Keratinocyte (primary cell): ENCODE results near the gene CDK10. TPM values are rescaled to one million over a fixed set of nuclear protein-coding genes. Genes with fewer than 3 reads are reported as not detected.

Source experiments
- DNase-seq: peaks from one replicate; pipeline ENCODE4 v3.0.0-alpha.2; 2011; ENCODE audit warnings: low read depth, missing footprints, low spot score
- FAIRE-seq: peaks from 2 replicates; lab custom pipeline; 2011; peaks lifted over from hg19 to GRCh38; lab: Jason Lieb, UNC
- H2AFZ ChIP-seq: 2 replicates; pipeline ENCODE4 v1.6.0; 2012; ENCODE audit warnings: low read length, control low read depth, inconsistent platforms; ENCODE audit not compliant: control insufficient read depth
- H3K27ac ChIP-seq: 2 replicates; pipeline ENCODE4 v1.5.1; 2011; ENCODE audit warnings: low read length; ENCODE audit not compliant: control insufficient read depth, insufficient read depth
- H3K27me3 ChIP-seq: 3 replicates; pipeline ENCODE4 v1.6.0; 2011; ENCODE audit warnings: low read length; ENCODE audit not compliant: control insufficient read depth, insufficient read depth; ENCODE audit errors: extremely low read depth
- H3K36me3 ChIP-seq, 2 experiments: 2 replicates in 1 of 2; 3 replicates in 1 of 2; pipeline ENCODE4 v1.5.1; 2011; ENCODE audit warnings: low read length in 2 of 2, mild to moderate bottlenecking in 1 of 2; ENCODE audit not compliant: control insufficient read depth in 2 of 2, insufficient read depth in 2 of 2; ENCODE audit errors: extremely low read depth in 1 of 2
- H3K4me1 ChIP-seq: 3 replicates; pipeline ENCODE4 v1.5.1; 2011; ENCODE audit warnings: low read length; ENCODE audit not compliant: control insufficient read depth, insufficient read depth; ENCODE audit errors: extremely low read depth
- H3K4me2 ChIP-seq: 3 replicates; pipeline ENCODE4 v1.6.0; 2011; ENCODE audit warnings: low read depth, low read length; ENCODE audit not compliant: control insufficient read depth, insufficient read depth; ENCODE audit errors: extremely low read depth
- H3K4me3 ChIP-seq, 3 experiments: fragments of 200-600 bp in 1 of 3; sonication (generic) in 1 of 3; 2 replicates in 2 of 3; 3 replicates in 1 of 3; pipeline ENCODE4 v1.5.1; 2011 to 2016; ENCODE audit warnings: low read length in 3 of 3, mild to moderate bottlenecking in 3 of 3, control low read depth in 2 of 3, inconsistent platforms in 1 of 3, low read depth in 1 of 3, mixed read lengths in 1 of 3, mixed run types in 1 of 3, moderate library complexity in 1 of 3; ENCODE audit not compliant: control insufficient read depth in 2 of 3, insufficient read depth in 2 of 3; ENCODE audit errors: extremely low read depth in 1 of 3
- H3K79me2 ChIP-seq: 2 replicates; pipeline ENCODE4 v1.6.0; 2012; ENCODE audit warnings: low read length; ENCODE audit not compliant: control insufficient read depth, insufficient read depth
- H3K9ac ChIP-seq: 3 replicates; pipeline ENCODE4 v1.6.0; 2011; ENCODE audit warnings: low read length; ENCODE audit not compliant: control insufficient read depth, insufficient read depth; ENCODE audit errors: extremely low read depth
- H3K9me1 ChIP-seq: 3 replicates; pipeline ENCODE4 v1.6.0; 2011; ENCODE audit warnings: low read length; ENCODE audit not compliant: control insufficient read depth, insufficient read depth; ENCODE audit errors: extremely low read depth
- H3K9me3 ChIP-seq: 2 replicates; pipeline ENCODE4 v1.5.1; 2012; ENCODE audit warnings: low read depth, low read length; ENCODE audit not compliant: control insufficient read depth
- H4K20me1 ChIP-seq: 3 replicates; pipeline ENCODE4 v1.6.0; 2011; ENCODE audit warnings: low read length; ENCODE audit not compliant: control insufficient read depth, insufficient read depth; ENCODE audit errors: extremely low read depth
- EZH2 ChIP-seq: IDR thresholded peaks from one replicate; pipeline ENCODE4 v1.6.1; 2012; ENCODE audit warnings: inconsistent platforms, mild to moderate bottlenecking, low read length, moderate library complexity
- dilution Hi-C: fragments of 300-500 bp; cut with MboI; formaldehyde crosslinking; loops from one replicate; pipeline ENCODE4 v1.7.0; 2020; ENCODE audit warnings: low sequenced_read_pairs; ENCODE audit not compliant: extremely low pct_ligation_motif_present
- polyA plus RNA-seq, 5 experiments: library from polyadenylated mRNA; depleted of rRNA in 3 of 5; stranded (reverse) in 3 of 5; stranded (forward) in 1 of 5; unstranded in 1 of 5; fragments of >200 nt; gene quantifications; 1 replicate in 1 of 5; 2 replicates in 3 of 5; 3 replicates in 1 of 5; pipeline versions ENCODE4 v1.2.1 to v1.2.3, GENCODE V29; 2011 to 2012; ENCODE audit warnings: missing spikeins in 2 of 5, low read depth in 1 of 5, low replicate concordance in 1 of 5
- TF ChIP-seq, protein P1 (sequence below), 3 experiments: IDR thresholded peaks in 1 of 3; conservative IDR thresholded peaks in 1 of 3; optimal IDR thresholded peaks in 1 of 3; 2 replicates in 2 of 3; 3 replicates in 1 of 3; pipeline versions ENCODE3 to v1.5.1; 2011; ENCODE audit warnings: low read length in 3 of 3, mild to moderate bottlenecking in 3 of 3, moderate library complexity in 2 of 3, control low read depth in 1 of 3, inconsistent platforms in 1 of 3; ENCODE audit not compliant: insufficient read depth in 2 of 3; ENCODE audit errors: extremely low read depth in 1 of 3

The CDK10 gene
- polyA plus RNA-seq, 1 donor (not counting 4 experiments of a cell fraction or from before 2014, with no cell fraction given): 30.6 TPM

DNA sequence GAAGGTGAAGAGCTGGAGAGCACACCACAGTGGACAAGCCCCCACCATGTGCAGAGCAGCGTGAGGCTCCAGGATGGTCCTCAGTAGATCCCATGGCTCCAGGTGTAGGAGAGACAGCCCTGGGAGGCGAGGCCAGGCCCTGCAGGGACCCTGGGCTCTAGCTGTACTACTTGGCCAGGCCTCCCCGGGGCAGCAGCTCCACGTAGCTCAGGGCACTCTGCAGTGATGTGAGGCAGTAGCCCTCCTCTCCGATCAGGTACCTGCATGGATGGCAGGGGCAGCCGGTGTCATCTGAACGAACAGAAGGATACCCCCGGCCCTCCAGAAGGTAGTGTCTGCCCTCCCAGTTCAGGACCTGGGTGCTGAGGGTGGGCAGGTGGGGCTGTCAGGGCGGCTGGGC is 21.2 kb downstream of the CDK10 start:
- Histone ChIP-seq H2AFZ (no peak overlapping the region), H3K36me3 (peaks cover 0 to 1% of the 10 kb centered on the region in 2 experiments), H3K79me2 (peaks cover 3% of the 10 kb centered on the region), H3K4me2 (no peak overlapping the region), H3K9me3 (no peaks in the 10 kb centered on the region), H3K27me3 (no peaks in the 10 kb centered on the region), H3K27ac (no peak overlapping the region), H3K9me1 (no peaks in the 10 kb centered on the region), H3K4me3 (no peak overlapping the region), H4K20me1 (no peaks in the 10 kb centered on the region), H3K4me1 (peaks cover 8% of the 10 kb centered on the region), H3K9ac (no peak overlapping the region)
- no peak for DNase-seq
- no peak for TF ChIP-seq EZH2
- TF ChIP-seq, protein P1, sequence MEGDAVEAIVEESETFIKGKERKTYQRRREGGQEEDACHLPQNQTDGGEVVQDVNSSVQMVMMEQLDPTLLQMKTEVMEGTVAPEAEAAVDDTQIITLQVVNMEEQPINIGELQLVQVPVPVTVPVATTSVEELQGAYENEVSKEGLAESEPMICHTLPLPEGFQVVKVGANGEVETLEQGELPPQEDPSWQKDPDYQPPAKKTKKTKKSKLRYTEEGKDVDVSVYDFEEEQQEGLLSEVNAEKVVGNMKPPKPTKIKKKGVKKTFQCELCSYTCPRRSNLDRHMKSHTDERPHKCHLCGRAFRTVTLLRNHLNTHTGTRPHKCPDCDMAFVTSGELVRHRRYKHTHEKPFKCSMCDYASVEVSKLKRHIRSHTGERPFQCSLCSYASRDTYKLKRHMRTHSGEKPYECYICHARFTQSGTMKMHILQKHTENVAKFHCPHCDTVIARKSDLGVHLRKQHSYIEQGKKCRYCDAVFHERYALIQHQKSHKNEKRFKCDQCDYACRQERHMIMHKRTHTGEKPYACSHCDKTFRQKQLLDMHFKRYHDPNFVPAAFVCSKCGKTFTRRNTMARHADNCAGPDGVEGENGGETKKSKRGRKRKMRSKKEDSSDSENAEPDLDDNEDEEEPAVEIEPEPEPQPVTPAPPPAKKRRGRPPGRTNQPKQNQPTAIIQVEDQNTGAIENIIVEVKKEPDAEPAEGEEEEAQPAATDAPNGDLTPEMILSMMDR (optimal IDR thresholded peaks at IDR 0.05 in 1 of 3, IDR thresholded peaks at IDR 0.05 in 1 of 3, conservative IDR thresholded peaks at IDR 0.05 in 1 of 3; ENCODE audit: extremely low read depth in 1 of 3, insufficient read depth in 2 of 3, low read length in 3 of 3): no peak
- dilution Hi-C loops: no loop called here
- FAIRE-seq: no peak

DNA sequence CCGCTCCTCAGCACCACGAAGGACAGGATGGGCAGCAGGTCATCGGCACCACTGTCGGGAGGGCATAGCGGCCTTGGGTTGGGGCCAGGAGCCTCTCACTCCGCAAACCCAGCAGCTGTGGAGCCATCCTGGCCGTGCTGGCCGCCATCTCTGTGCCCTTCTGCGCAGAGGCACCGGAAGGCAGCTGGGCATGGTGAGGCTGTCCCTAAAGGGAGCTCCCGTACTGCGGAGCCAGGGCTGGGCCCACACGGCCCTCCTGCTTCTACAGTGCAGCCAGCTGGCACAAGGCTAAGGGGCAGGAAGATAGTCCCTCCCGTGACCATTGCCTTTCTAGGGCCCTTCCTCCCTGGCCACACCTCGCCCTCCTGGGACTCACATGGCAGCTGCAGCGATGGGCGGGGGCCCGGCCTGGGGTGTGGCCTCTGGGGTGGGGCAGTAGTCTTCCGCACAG is 22.0 kb downstream of the CDK10 start:
- dilution Hi-C loops: no loop called here
- H3K27ac ChIP-seq: no peak overlapping the region
- FAIRE-seq: no peak

More for the DNA sequence above, 22.0 kb downstream of the CDK10 start:
- H3K4me2 ChIP-seq: no peak overlapping the region
- H3K9me1 ChIP-seq: no peaks in the 10 kb centered on the region
- H2AFZ ChIP-seq: no peak overlapping the region
- no peak overlapping the region for H3K4me3 ChIP-seq
- peaks cover 0 to 1% of the 10 kb centered on the region in 2 experiments for H3K36me3 ChIP-seq
- DNase-seq: no peak
- no peaks in the 10 kb centered on the region for H4K20me1 ChIP-seq
- H3K79me2 ChIP-seq: peaks cover 4% of the 10 kb centered on the region
- H3K9me3 ChIP-seq: no peaks in the 10 kb centered on the region
- H3K4me1 ChIP-seq: peaks cover 11% of the 10 kb centered on the region
- TF ChIP-seq EZH2: no peak
- TF ChIP-seq, protein P1 (optimal IDR thresholded peaks at IDR 0.05 in 1 of 3, IDR thresholded peaks at IDR 0.05 in 1 of 3, conservative IDR thresholded peaks at IDR 0.05 in 1 of 3; ENCODE audit: extremely low read depth in 1 of 3, insufficient read depth in 2 of 3, low read length in 3 of 3): no peak
- no peaks in the 10 kb centered on the region for H3K27me3 ChIP-seq
- no peak overlapping the region for H3K9ac ChIP-seq
